Keratinocyte (primary cell): ENCODE measurements around the gene NELL2. TPM values are rescaled to one million over a fixed set of nuclear protein-coding genes. Genes with fewer than 3 reads are reported as not detected.

ENCODE experiments used
- DNase-seq: peaks from one replicate; pipeline ENCODE4 v3.0.0-alpha.2; 2011; ENCODE audit warnings: low read depth, missing footprints, low spot score
- FAIRE-seq: peaks from 2 replicates; lab custom pipeline; 2011; peaks lifted over from hg19 to GRCh38; lab: Jason Lieb, UNC
- H2AFZ ChIP-seq: 2 replicates; pipeline ENCODE4 v1.6.0; 2012; ENCODE audit warnings: low read length, control low read depth, inconsistent platforms; ENCODE audit not compliant: control insufficient read depth
- H3K27ac ChIP-seq: 2 replicates; pipeline ENCODE4 v1.5.1; 2011; ENCODE audit warnings: low read length; ENCODE audit not compliant: control insufficient read depth, insufficient read depth
- H3K27me3 ChIP-seq: 3 replicates; pipeline ENCODE4 v1.6.0; 2011; ENCODE audit warnings: low read length; ENCODE audit not compliant: control insufficient read depth, insufficient read depth; ENCODE audit errors: extremely low read depth
- H3K36me3 ChIP-seq, 2 experiments: 2 replicates in 1 of 2; 3 replicates in 1 of 2; pipeline ENCODE4 v1.5.1; 2011; ENCODE audit warnings: low read length in 2 of 2, mild to moderate bottlenecking in 1 of 2; ENCODE audit not compliant: control insufficient read depth in 2 of 2, insufficient read depth in 2 of 2; ENCODE audit errors: extremely low read depth in 1 of 2
- H3K4me1 ChIP-seq: 3 replicates; pipeline ENCODE4 v1.5.1; 2011; ENCODE audit warnings: low read length; ENCODE audit not compliant: control insufficient read depth, insufficient read depth; ENCODE audit errors: extremely low read depth
- H3K4me2 ChIP-seq: 3 replicates; pipeline ENCODE4 v1.6.0; 2011; ENCODE audit warnings: low read depth, low read length; ENCODE audit not compliant: control insufficient read depth, insufficient read depth; ENCODE audit errors: extremely low read depth
- H3K4me3 ChIP-seq, 3 experiments: fragments of 200-600 bp in 1 of 3; sonication (generic) in 1 of 3; 2 replicates in 2 of 3; 3 replicates in 1 of 3; pipeline ENCODE4 v1.5.1; 2011 to 2016; ENCODE audit warnings: low read length in 3 of 3, mild to moderate bottlenecking in 3 of 3, control low read depth in 2 of 3, inconsistent platforms in 1 of 3, low read depth in 1 of 3, mixed read lengths in 1 of 3, mixed run types in 1 of 3, moderate library complexity in 1 of 3; ENCODE audit not compliant: control insufficient read depth in 2 of 3, insufficient read depth in 2 of 3; ENCODE audit errors: extremely low read depth in 1 of 3
- H3K79me2 ChIP-seq: 2 replicates; pipeline ENCODE4 v1.6.0; 2012; ENCODE audit warnings: low read length; ENCODE audit not compliant: control insufficient read depth, insufficient read depth
- H3K9ac ChIP-seq: 3 replicates; pipeline ENCODE4 v1.6.0; 2011; ENCODE audit warnings: low read length; ENCODE audit not compliant: control insufficient read depth, insufficient read depth; ENCODE audit errors: extremely low read depth
- H3K9me1 ChIP-seq: 3 replicates; pipeline ENCODE4 v1.6.0; 2011; ENCODE audit warnings: low read length; ENCODE audit not compliant: control insufficient read depth, insufficient read depth; ENCODE audit errors: extremely low read depth
- H3K9me3 ChIP-seq: 2 replicates; pipeline ENCODE4 v1.5.1; 2012; ENCODE audit warnings: low read depth, low read length; ENCODE audit not compliant: control insufficient read depth
- H4K20me1 ChIP-seq: 3 replicates; pipeline ENCODE4 v1.6.0; 2011; ENCODE audit warnings: low read length; ENCODE audit not compliant: control insufficient read depth, insufficient read depth; ENCODE audit errors: extremely low read depth
- EZH2 ChIP-seq: IDR thresholded peaks from one replicate; pipeline ENCODE4 v1.6.1; 2012; ENCODE audit warnings: inconsistent platforms, mild to moderate bottlenecking, low read length, moderate library complexity
- dilution Hi-C: fragments of 300-500 bp; cut with MboI; formaldehyde crosslinking; loops from one replicate; pipeline ENCODE4 v1.7.0; 2020; ENCODE audit warnings: low sequenced_read_pairs; ENCODE audit not compliant: extremely low pct_ligation_motif_present
- polyA plus RNA-seq, 5 experiments: library from polyadenylated mRNA; depleted of rRNA in 3 of 5; stranded (reverse) in 3 of 5; stranded (forward) in 1 of 5; unstranded in 1 of 5; fragments of >200 nt; gene quantifications; 1 replicate in 1 of 5; 2 replicates in 3 of 5; 3 replicates in 1 of 5; pipeline versions ENCODE4 v1.2.1 to v1.2.3, GENCODE V29; 2011 to 2012; ENCODE audit warnings: missing spikeins in 2 of 5, low read depth in 1 of 5, low replicate concordance in 1 of 5
- TF ChIP-seq, protein P1 (sequence below), 3 experiments: IDR thresholded peaks in 1 of 3; conservative IDR thresholded peaks in 1 of 3; optimal IDR thresholded peaks in 1 of 3; 2 replicates in 2 of 3; 3 replicates in 1 of 3; pipeline versions ENCODE3 to v1.5.1; 2011; ENCODE audit warnings: low read length in 3 of 3, mild to moderate bottlenecking in 3 of 3, moderate library complexity in 2 of 3, control low read depth in 1 of 3, inconsistent platforms in 1 of 3; ENCODE audit not compliant: insufficient read depth in 2 of 3; ENCODE audit errors: extremely low read depth in 1 of 3

Gene NELL2
- polyA plus RNA-seq, 1 donor (not counting 4 experiments of a cell fraction or from before 2014, with no cell fraction given), result 0.58 TPM

DNA sequence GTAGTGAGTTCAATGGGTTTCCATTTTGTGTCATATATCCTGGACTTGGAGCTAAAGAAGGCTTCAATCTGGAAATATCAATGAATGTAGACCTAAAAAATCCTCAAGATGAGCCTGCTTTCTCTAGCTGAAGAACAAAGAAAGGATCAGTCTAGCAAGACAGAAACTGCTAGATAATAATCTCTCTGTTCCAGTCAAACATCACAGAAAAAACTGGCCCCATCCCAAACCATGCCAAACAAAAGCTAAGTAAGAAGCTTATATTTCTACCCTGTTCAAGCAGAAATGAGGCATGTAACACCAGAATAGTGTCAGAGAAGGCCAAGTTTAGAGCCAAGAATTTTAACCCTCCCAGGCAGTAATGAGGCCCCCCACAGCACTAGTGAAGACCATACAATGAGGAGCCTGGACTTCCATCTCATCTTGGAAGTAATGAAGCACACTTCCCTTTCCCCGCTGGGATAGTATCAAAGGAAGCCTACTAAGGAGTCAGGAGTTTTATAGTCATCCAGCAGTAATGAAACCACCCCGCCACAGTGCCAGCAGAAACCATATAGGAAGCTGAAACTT, 95.8 kb downstream of the NELL2 start:
- Histone ChIP-seq H3K4me1 (no peaks in the 10 kb centered on the region), H4K20me1 (no peaks in the 10 kb centered on the region), H3K9ac (no peak overlapping the region), H3K27me3 (no peaks in the 10 kb centered on the region), H3K79me2 (no peaks in the 10 kb centered on the region), H2AFZ (no peak overlapping the region), H3K9me1 (no peaks in the 10 kb centered on the region), H3K27ac (no peak overlapping the region), H3K4me2 (no peak overlapping the region), H3K9me3 (no peaks in the 10 kb centered on the region), H3K4me3 (no peak overlapping the region), H3K36me3 (no peaks in the 10 kb centered on the region)
- FAIRE-seq (no peak), DNase-seq (no peak)
- TF ChIP-seq, protein P1, sequence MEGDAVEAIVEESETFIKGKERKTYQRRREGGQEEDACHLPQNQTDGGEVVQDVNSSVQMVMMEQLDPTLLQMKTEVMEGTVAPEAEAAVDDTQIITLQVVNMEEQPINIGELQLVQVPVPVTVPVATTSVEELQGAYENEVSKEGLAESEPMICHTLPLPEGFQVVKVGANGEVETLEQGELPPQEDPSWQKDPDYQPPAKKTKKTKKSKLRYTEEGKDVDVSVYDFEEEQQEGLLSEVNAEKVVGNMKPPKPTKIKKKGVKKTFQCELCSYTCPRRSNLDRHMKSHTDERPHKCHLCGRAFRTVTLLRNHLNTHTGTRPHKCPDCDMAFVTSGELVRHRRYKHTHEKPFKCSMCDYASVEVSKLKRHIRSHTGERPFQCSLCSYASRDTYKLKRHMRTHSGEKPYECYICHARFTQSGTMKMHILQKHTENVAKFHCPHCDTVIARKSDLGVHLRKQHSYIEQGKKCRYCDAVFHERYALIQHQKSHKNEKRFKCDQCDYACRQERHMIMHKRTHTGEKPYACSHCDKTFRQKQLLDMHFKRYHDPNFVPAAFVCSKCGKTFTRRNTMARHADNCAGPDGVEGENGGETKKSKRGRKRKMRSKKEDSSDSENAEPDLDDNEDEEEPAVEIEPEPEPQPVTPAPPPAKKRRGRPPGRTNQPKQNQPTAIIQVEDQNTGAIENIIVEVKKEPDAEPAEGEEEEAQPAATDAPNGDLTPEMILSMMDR (optimal IDR thresholded peaks at IDR 0.05 in 1 of 3, IDR thresholded peaks at IDR 0.05 in 1 of 3, conservative IDR thresholded peaks at IDR 0.05 in 1 of 3; ENCODE audit: extremely low read depth in 1 of 3, insufficient read depth in 2 of 3, low read length in 3 of 3), result no peak
- no peak for TF ChIP-seq EZH2
- dilution Hi-C loops, result no loop called here

DNA sequence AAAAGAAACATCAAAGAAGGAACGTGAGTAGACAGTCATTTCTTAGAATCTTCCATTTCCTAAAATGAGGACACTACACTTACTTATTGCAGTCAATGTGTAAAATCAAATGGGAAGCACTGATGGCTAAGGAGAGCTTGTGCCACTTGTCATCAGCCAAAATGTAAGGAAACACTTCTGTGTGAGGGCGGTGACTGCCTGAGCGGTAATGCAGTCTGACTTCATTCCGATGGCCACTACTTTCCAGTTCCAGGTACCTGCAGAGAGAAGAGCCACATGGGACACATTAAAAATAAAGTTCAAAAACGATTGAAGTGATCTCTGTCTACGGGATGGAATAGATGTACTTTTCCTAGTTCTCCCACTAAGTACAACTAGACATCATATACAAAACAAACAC, 96.3 kb downstream of the NELL2 start:
- FAIRE-seq, result no peak

More for the DNA sequence above, 96.3 kb downstream of the NELL2 start:
- no peaks in the 10 kb centered on the region for H3K9me3 ChIP-seq
- no peak overlapping the region for H3K9ac ChIP-seq
- no peaks in the 10 kb centered on the region for H4K20me1 ChIP-seq
- no peaks in the 10 kb centered on the region for H3K4me1 ChIP-seq
- no peaks in the 10 kb centered on the region for H3K36me3 ChIP-seq
- no peak for DNase-seq
- H2AFZ ChIP-seq, result no peak overlapping the region
- TF ChIP-seq, protein P1 (optimal IDR thresholded peaks at IDR 0.05 in 1 of 3, IDR thresholded peaks at IDR 0.05 in 1 of 3, conservative IDR thresholded peaks at IDR 0.05 in 1 of 3; ENCODE audit: extremely low read depth in 1 of 3, insufficient read depth in 2 of 3, low read length in 3 of 3), result no peak
- TF ChIP-seq EZH2, result no peak
- H3K4me3 ChIP-seq, result no peak overlapping the region
- no peaks in the 10 kb centered on the region for H3K79me2 ChIP-seq
- no peaks in the 10 kb centered on the region for H3K9me1 ChIP-seq
- no peak overlapping the region for H3K4me2 ChIP-seq
- dilution Hi-C loops, result no loop called here
- H3K27me3 ChIP-seq, result no peaks in the 10 kb centered on the region
- no peak overlapping the region for H3K27ac ChIP-seq
